Measurements from ENCODE around the gene UBXN1.

DNA sequence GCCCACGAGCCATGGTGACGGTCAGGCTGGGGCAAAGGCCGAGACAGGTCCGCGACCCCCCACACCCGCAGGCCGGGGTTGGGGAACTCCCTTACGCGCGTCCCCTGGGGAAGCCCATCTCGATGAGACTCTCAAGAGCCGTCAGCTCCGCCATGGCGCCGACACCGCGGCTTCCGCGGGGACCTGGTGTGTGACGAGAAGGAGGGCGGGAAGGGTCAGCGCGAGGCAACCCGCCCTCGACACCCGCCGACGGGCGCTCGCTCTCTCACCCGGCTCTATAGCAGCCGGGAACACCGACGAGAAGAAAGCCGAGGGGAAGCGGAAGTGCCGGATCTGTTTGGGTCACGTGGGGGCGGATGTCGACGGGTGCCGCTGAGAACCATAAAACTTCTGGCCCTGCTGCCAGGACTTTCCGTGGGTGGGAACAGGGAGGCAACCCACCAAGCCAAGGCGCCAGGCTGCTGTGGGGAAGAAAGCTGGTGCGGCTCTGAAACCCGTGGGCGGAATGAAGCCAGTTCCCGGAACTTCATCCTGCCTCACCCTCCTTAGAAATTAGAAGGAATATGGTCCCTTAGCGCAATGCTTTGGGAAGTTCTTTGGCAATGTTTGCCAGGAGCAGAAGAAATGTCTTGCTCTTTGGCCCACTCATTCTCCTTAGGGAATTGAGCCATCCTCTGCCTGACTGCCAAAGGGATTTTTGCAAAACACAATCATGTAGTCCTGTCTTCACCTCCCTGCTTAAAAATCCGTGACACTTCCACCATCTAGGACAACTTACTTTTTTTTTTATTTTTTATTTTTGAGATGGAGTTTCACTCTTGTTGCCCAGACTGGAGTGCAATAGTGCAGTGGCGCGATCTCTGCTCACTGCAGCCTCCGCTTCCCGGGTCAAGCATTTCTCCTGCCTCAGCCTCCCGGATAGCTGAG is at the start of gene UBXN1:
- TF ChIP-seq, protein P1, sequence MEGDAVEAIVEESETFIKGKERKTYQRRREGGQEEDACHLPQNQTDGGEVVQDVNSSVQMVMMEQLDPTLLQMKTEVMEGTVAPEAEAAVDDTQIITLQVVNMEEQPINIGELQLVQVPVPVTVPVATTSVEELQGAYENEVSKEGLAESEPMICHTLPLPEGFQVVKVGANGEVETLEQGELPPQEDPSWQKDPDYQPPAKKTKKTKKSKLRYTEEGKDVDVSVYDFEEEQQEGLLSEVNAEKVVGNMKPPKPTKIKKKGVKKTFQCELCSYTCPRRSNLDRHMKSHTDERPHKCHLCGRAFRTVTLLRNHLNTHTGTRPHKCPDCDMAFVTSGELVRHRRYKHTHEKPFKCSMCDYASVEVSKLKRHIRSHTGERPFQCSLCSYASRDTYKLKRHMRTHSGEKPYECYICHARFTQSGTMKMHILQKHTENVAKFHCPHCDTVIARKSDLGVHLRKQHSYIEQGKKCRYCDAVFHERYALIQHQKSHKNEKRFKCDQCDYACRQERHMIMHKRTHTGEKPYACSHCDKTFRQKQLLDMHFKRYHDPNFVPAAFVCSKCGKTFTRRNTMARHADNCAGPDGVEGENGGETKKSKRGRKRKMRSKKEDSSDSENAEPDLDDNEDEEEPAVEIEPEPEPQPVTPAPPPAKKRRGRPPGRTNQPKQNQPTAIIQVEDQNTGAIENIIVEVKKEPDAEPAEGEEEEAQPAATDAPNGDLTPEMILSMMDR (conservative IDR thresholded peaks at IDR 0.05), result no peak
- no peak for TF ChIP-seq ZFX (IDR thresholded peaks at IDR 0.05)
